GM21529 (cell line): ENCODE results near the gene ATP9B.
"Not testable (repeated sequence)": the region's sequence is repeated elsewhere in the genome, so short reads cannot be mapped to it uniquely, and the experiment has no call there.

Experiments used
- ATAC-seq: cut with Tn5 transposase; IDR thresholded peaks from one replicate; pipeline ENCODE4 v1.9.1; 2021; ENCODE audit not compliant: unreplicated experiment

Gene ATP9B

GRCh38 chr18:79070486-79070885, 1.3 kb downstream of the ATP9B start:
- ATAC-seq: no peak

- no peak for ATAC-seq
Measured at GRCh38 chr18:79071037-79071436, 1.8 kb downstream of the ATP9B start.

GRCh38 chr18:79071503-79072210, 2.5 kb downstream of the ATP9B start:
- ATAC-seq: no peak

GRCh38 chr18:79072655-79073054, 3.5 kb downstream of the ATP9B start:
- not testable (repeated sequence) for ATAC-seq

- ATAC-seq: no peak
Measured at GRCh38 chr18:79077181-79077580, 8.0 kb downstream of the ATP9B start.

- ATAC-seq: not testable (repeated sequence)
Measured at GRCh38 chr18:79078791-79079190, 9.6 kb downstream of the ATP9B start.

GRCh38 chr18:79092874-79093273, 23.7 kb downstream of the ATP9B start:
- no peak for ATAC-seq

GRCh38 chr18:79093986-79094385, 24.8 kb downstream of the ATP9B start:
- no peak for ATAC-seq

GRCh38 chr18:79095216-79095615, 26.0 kb downstream of the ATP9B start:
- no peak for ATAC-seq

- no peak for ATAC-seq
Measured at GRCh38 chr18:79100944-79101343, 31.8 kb downstream of the ATP9B start.

GRCh38 chr18:79102886-79103285, 33.7 kb downstream of the ATP9B start:
- ATAC-seq: no peak

- ATAC-seq: no peak
Measured at GRCh38 chr18:79104137-79104536, 34.9 kb downstream of the ATP9B start.

- no peak for ATAC-seq
Measured at GRCh38 chr18:79105455-79105854, 36.3 kb downstream of the ATP9B start.

GRCh38 chr18:79106084-79106483, 36.9 kb downstream of the ATP9B start:
- ATAC-seq: no peak

GRCh38 chr18:79107886-79108285, 38.7 kb downstream of the ATP9B start:
- no peak for ATAC-seq

GRCh38 chr18:79108549-79109215, 39.5 kb downstream of the ATP9B start:
- no peak for ATAC-seq

- ATAC-seq: no peak
Measured at GRCh38 chr18:79111483-79111882, 42.3 kb downstream of the ATP9B start.

GRCh38 chr18:79117385-79117784, 48.2 kb downstream of the ATP9B start:
- no peak for ATAC-seq

GRCh38 chr18:79117788-79118187, 48.6 kb downstream of the ATP9B start:
- ATAC-seq: no peak

GRCh38 chr18:79118797-79119196, 49.6 kb downstream of the ATP9B start:
- ATAC-seq: no peak

- ATAC-seq: no peak
Measured at GRCh38 chr18:79121746-79122474, 52.7 kb downstream of the ATP9B start.

GRCh38 chr18:79123948-79124347, 54.8 kb downstream of the ATP9B start:
- ATAC-seq: no peak
